ENCODE data around the gene ARSK.

- no peak for TF ChIP-seq CTCF (conservative IDR thresholded peaks at IDR 0.05; ENCODE audit: low read depth, low read length)
- no peak for TF ChIP-seq EZH2 (IDR thresholded peaks at IDR 0.05; ENCODE audit: borderline replicate concordance, low read depth, low read length, poor library complexity, severe bottlenecking)
These were observed 7.4 kb downstream of the ARSK start for GRCh38 chr5:95562282-95562681.
